B cell (primary cell): ENCODE data around the gene ZNHIT2. TPM values are rescaled to one million over a fixed set of nuclear protein-coding genes. Genes with fewer than 3 reads are reported as not detected.
A peak's percentile ranks its signal among the peaks of the same experiment; 100 is the strongest.

Experiments
- ATAC-seq: fragments of 200-7000 bp; cut with Tn5 transposase; one replicate; pipeline ENCODE4 v1.10.0; 2021; ENCODE audit warnings: low read depth, mild to moderate bottlenecking, moderate number of reproducible peaks, moderate library complexity
- CTCF ChIA-PET: fragments of 350-600 bp; sonication (Branson Sonifier 250); formaldehyde crosslinking; loops from one replicate; lab custom pipeline; 2021; ENCODE audit warnings: antibody characterized with exemption, inconsistent platforms; lab: Charles Lee
- POLR2A ChIA-PET: fragments of 350-600 bp; sonication (Branson Sonifier 250); formaldehyde crosslinking; loops from one replicate; lab custom pipeline; 2021; ENCODE audit warnings: antibody characterized with exemption; lab: Charles Lee
- DNase-seq: peaks from one replicate; pipeline ENCODE4 v3.0.0; 2013
- H2AFZ ChIP-seq: 2 replicates; pipeline ENCODE4 v1.6.1; 2012; ENCODE audit warnings: mild to moderate bottlenecking, low read depth, low read length; ENCODE audit not compliant: insufficient read depth, poor library complexity, severe bottlenecking
- H3K27ac ChIP-seq, 2 donors: 1 replicate in 1 of 2; 2 replicates in 1 of 2; pipeline ENCODE4 v1.5.1; 2012 to 2013; ENCODE audit warnings: low read length in 2 of 2, mild to moderate bottlenecking in 2 of 2, moderate library complexity in 1 of 2
- H3K27me3 ChIP-seq, 4 experiments: fragments of 200-600 bp in 1 of 4; sonication (generic) in 1 of 4; replicated peaks in 1 of 4; 1 replicate in 2 of 4; 2 replicates in 2 of 4; pipeline versions ENCODE4 v1.6.1 to v1.7.0; 2013 to 2016; ENCODE audit warnings: low read length in 3 of 4, mild to moderate bottlenecking in 2 of 4, mixed read lengths in 1 of 4, moderate library complexity in 1 of 4; ENCODE audit not compliant: insufficient read depth in 4 of 4, control insufficient read depth in 3 of 4; ENCODE audit errors: control extremely low read depth in 1 of 4
- H3K36me3 ChIP-seq, 2 experiments: replicated peaks in 1 of 2; 1 replicate in 1 of 2; 2 replicates in 1 of 2; pipeline versions ENCODE4 v1.6.1 to v1.7.1; 2013; ENCODE audit warnings: low read length in 1 of 2; ENCODE audit not compliant: insufficient read depth in 2 of 2, control insufficient read depth in 1 of 2; ENCODE audit errors: control extremely low read depth in 1 of 2, extremely low read depth in 1 of 2
- H3K4me1 ChIP-seq, 2 donors: fragments of 200-600 bp in 1 of 2; sonication (generic) in 1 of 2; 1 replicate in 1 of 2; 2 replicates in 1 of 2; pipeline versions ENCODE4 v1.5.1 to v1.6.1; 2013 to 2017; ENCODE audit warnings: low read length in 2 of 2; ENCODE audit not compliant: control insufficient read depth in 2 of 2, insufficient read depth in 2 of 2
- H3K4me2 ChIP-seq: replicated peaks from 2 replicates; pipeline ENCODE3; 2012; ENCODE audit warnings: mild to moderate bottlenecking, low read depth, low read length; ENCODE audit not compliant: poor library complexity, severe bottlenecking
- H3K4me3 ChIP-seq, 5 experiments: fragments of 200-600 bp in 1 of 5; sonication (generic) in 1 of 5; 1 replicate in 3 of 5; 2 replicates in 2 of 5; pipeline versions ENCODE4 v1.5.1 to v1.7.0; 2011 to 2016; ENCODE audit warnings: low read length in 4 of 5, mild to moderate bottlenecking in 4 of 5, low read depth in 2 of 5, control low read depth in 1 of 5, moderate library complexity in 1 of 5; ENCODE audit not compliant: insufficient read depth in 1 of 5; ENCODE audit errors: control extremely low read depth in 1 of 5, extremely low read depth in 1 of 5
- H3K79me2 ChIP-seq: fragments of 200-600 bp; sonication (generic); one replicate; pipeline ENCODE4 v1.6.0; 2016; ENCODE audit warnings: low read length; ENCODE audit not compliant: control insufficient read depth, insufficient read depth
- H3K9ac ChIP-seq: fragments of 200-600 bp; sonication (generic); 2 replicates; pipeline ENCODE4 v1.6.1; 2017; ENCODE audit warnings: mild to moderate bottlenecking, low read length, moderate library complexity
- H3K9me3 ChIP-seq, 3 donors: one replicate each; pipeline versions ENCODE4 v1.6.1 to v1.7.1; 2013; ENCODE audit warnings: low read length in 2 of 3; ENCODE audit not compliant: control insufficient read depth in 2 of 3, insufficient read depth in 1 of 3; ENCODE audit errors: control extremely low read depth in 1 of 3
- H4K20me1 ChIP-seq: 2 replicates; pipeline ENCODE4 v1.6.0; 2012; ENCODE audit warnings: mild to moderate bottlenecking, low read length; ENCODE audit not compliant: insufficient read depth, control insufficient read depth, poor library complexity, severe bottlenecking
- H3K27ac Mint-ChIP-seq: one replicate; pipeline ENCODE4 v1.8.0; 2021; ENCODE audit warnings: mixed read lengths
- H3K27me3 Mint-ChIP-seq: one replicate; pipeline ENCODE4 v1.8.0; 2021; ENCODE audit warnings: mixed read lengths
- H3K4me1 Mint-ChIP-seq: one replicate; pipeline ENCODE4 v1.8.0; 2021; ENCODE audit warnings: mixed read lengths
- H3K4me3 Mint-ChIP-seq: one replicate; pipeline ENCODE4 v1.8.0; 2021; ENCODE audit warnings: mixed read lengths
- H3K9me3 Mint-ChIP-seq: one replicate; pipeline ENCODE4 v1.8.0; 2022; ENCODE audit warnings: mixed read lengths; ENCODE audit not compliant: insufficient read depth
- EZH2 ChIP-seq: IDR thresholded peaks from 2 replicates; pipeline ENCODE4 v1.6.1; 2012; ENCODE audit warnings: borderline replicate concordance, low read depth, mild to moderate bottlenecking, moderate library complexity, low read length; ENCODE audit not compliant: insufficient read depth, poor library complexity, severe bottlenecking
- WGBS: methylation state at CpG from one replicate; pipeline ENCODE4 v1.1.5; 2013; ENCODE audit warnings: missing lambda C conversion rate; ENCODE audit not compliant: insufficient coverage; 5-methylcytosine and 5-hydroxymethylcytosine counted together
- intact Hi-C: fragments of 100-400 bp; cut with micrococcal nuclease; formaldehyde crosslinking; loops from one replicate; pipeline ENCODE4 v1.10.0; 2022
- polyA plus RNA-seq: library from polyadenylated mRNA; depleted of rRNA; stranded (reverse); fragments of >200 nt; gene quantifications from 2 replicates; pipeline ENCODE4 v1.2.3, GENCODE V29; 2012
- total RNA-seq, 2 donors: library from RNA; stranded (reverse); fragments of 120-200 nt in 1 of 2; gene quantifications; 1 replicate in 1 of 2; 2 replicates in 1 of 2; pipeline versions ENCODE4 v1.2.3 to v1.2.4, GENCODE V29; 2013 to 2022
- TF ChIP-seq, protein P1 (sequence below): fragments of 200-600 bp; IDR thresholded peaks from one replicate; pipeline ENCODE4 v1.8.0; 2022; ENCODE audit warnings: antibody characterized with exemption, mild to moderate bottlenecking

Gene ZNHIT2
- total and polyA plus RNA-seq, 2 donors (not counting 1 experiment from before 2014, with no cell fraction given): 6.2 to 14.1 TPM

- peak overlapping the region; percentile 99 for H3K9ac ChIP-seq
- peaks cover 1 to 17% of the 10 kb centered on the region in 2 experiments for H3K36me3 ChIP-seq
- ChIA-PET POLR2A (interaction anchor here (0.6 to 8.8 kb wide), 8 partner anchors 16 to 363 kb away, joined by 3 to 160 read pairs (median 4); partner anchors contain the start of genes CAPN1, FAU, MALAT1 and MRPL49), CTCF (interaction anchor here (0.7 to 7.5 kb wide), 7 partner anchors 9 to 440 kb away, joined by 3 to 64 read pairs (median 17); partner anchors contain the start of genes CAPN1, EHBP1L1, FAU and MRPL49)
- DNase-seq: no peak
- H2AFZ ChIP-seq: peak overlapping the region; percentile 71
- H3K4me1 ChIP-seq: peaks cover 26 to 46% of the 10 kb centered on the region in 2 donors
- peak overlapping the region; percentile 99 for H3K27ac Mint-ChIP-seq
- no peaks in the 10 kb centered on the region for H3K9me3 ChIP-seq
- H3K4me2 ChIP-seq: peak overlapping the region; percentile 89
- H3K27ac ChIP-seq: peak overlapping the region; percentile 98 to 99
- 72% methylated on average over 8 of the region's 11 CpGs for WGBS
- no peaks in the 10 kb centered on the region for H3K9me3 Mint-ChIP-seq
- peak overlapping the region; percentile 97 for H3K4me3 Mint-ChIP-seq
- peaks cover 55% of the 10 kb centered on the region for H3K4me1 Mint-ChIP-seq
- H3K27me3 Mint-ChIP-seq: no peaks in the 10 kb centered on the region
- H3K4me3 ChIP-seq: peak overlapping the region; percentile 81 to 99 (median 96)
- ATAC-seq: no peak
- intact Hi-C loops: loop anchor here (5.0 kb wide), 1 partner anchor 333 kb away; the partner anchor contains the start of gene MAP4K2
- TF ChIP-seq, protein P1, sequence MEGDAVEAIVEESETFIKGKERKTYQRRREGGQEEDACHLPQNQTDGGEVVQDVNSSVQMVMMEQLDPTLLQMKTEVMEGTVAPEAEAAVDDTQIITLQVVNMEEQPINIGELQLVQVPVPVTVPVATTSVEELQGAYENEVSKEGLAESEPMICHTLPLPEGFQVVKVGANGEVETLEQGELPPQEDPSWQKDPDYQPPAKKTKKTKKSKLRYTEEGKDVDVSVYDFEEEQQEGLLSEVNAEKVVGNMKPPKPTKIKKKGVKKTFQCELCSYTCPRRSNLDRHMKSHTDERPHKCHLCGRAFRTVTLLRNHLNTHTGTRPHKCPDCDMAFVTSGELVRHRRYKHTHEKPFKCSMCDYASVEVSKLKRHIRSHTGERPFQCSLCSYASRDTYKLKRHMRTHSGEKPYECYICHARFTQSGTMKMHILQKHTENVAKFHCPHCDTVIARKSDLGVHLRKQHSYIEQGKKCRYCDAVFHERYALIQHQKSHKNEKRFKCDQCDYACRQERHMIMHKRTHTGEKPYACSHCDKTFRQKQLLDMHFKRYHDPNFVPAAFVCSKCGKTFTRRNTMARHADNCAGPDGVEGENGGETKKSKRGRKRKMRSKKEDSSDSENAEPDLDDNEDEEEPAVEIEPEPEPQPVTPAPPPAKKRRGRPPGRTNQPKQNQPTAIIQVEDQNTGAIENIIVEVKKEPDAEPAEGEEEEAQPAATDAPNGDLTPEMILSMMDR: no peak
- TF ChIP-seq EZH2: no peak
- peaks cover 67% of the 10 kb centered on the region for H3K79me2 ChIP-seq
- peaks cover 33% of the 10 kb centered on the region for H4K20me1 ChIP-seq
- no peaks in the 10 kb centered on the region for H3K27me3 ChIP-seq
Observed at GRCh38 chr11:65135633-65136145, 18.2 kb upstream of the ZNHIT2 start.
